GM19035 (cell line): ENCODE data around the gene UNC5C.
A peak's percentile ranks its signal among the peaks of the same experiment; 100 is the strongest.

Source experiments
- ATAC-seq: cut with Tn5 transposase; IDR thresholded peaks from one replicate; pipeline ENCODE4 v1.9.1; 2021; ENCODE audit not compliant: unreplicated experiment

The UNC5C gene

DNA sequence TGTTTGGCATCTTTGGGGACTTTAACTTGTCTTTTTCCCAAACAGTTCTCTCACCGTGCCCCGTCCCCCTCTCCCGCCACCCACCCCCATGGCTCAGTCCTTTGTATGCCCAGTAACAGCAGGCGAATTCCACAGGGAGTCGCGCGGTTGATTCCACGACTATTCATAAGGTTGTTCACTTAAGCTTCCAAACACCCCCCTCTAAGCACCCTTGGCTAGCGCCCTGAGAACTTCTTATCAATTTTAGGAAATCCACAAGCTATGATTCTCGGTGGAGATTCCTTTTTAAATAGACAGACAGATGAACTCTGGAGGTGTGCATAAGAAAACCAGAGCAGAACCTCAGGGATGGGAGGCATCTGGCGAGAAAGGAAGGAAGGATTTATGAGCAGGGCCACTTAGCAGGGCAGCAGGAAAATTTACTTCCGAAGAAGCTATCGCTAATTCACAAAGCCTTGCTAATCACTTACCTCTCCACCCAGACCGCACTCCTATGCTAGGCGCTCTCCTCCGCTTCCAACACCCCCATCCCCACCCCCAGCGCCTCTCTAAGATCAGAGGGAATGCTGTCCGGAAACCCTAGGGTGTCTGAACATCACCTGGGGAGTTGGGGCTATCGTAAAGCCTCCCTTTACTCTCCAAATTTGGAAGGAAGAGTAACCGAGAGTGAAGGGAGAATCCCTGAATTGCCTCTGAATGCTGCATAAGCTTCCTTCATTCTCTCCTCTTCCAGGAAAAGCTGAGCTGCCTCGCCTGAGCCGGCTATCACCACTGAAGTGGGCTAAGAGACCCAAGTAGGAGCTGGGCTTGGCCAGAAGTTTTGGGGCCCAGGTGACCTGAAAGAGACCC, 1.7 kb downstream of the UNC5C start:
- no peak for ATAC-seq

DNA sequence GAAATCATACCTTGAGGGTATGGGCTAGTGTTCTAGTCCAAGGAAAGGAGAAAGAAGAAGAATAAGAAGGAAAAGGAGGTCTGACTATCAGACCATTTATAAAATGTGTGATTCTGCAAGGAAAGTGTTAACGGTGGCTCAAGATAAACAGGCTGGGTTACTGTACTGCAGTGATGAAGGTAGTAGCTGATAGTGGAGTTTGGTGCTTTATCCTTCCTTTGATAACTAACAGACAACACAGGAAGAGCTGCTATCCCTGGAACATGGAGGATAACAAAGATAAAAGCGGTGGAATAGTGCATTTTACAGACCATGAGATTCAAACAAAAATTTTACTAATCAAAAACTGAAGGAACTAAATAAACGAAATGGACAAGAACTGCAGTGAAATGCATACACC, 2.6 kb downstream of the UNC5C start:
- no peak for ATAC-seq

DNA sequence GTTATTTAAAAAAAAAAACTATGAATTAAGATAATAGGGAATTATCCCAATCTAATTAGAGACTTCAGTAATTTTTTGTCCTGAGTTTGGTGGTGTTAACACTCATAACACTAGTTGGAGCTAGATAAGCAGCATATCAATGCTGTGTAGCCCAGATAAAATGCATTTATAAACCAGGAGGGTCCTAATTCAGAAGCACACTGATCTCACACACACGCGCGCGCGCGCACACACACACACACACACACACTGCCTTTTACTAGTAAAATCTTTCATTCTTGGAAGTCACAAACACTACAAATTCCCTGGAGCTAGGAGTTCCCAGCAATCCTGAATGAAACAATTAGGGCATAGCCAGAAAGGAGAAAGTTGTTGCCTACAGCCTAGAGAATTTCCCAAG, 3.2 kb downstream of the UNC5C start:
- no peak for ATAC-seq

DNA sequence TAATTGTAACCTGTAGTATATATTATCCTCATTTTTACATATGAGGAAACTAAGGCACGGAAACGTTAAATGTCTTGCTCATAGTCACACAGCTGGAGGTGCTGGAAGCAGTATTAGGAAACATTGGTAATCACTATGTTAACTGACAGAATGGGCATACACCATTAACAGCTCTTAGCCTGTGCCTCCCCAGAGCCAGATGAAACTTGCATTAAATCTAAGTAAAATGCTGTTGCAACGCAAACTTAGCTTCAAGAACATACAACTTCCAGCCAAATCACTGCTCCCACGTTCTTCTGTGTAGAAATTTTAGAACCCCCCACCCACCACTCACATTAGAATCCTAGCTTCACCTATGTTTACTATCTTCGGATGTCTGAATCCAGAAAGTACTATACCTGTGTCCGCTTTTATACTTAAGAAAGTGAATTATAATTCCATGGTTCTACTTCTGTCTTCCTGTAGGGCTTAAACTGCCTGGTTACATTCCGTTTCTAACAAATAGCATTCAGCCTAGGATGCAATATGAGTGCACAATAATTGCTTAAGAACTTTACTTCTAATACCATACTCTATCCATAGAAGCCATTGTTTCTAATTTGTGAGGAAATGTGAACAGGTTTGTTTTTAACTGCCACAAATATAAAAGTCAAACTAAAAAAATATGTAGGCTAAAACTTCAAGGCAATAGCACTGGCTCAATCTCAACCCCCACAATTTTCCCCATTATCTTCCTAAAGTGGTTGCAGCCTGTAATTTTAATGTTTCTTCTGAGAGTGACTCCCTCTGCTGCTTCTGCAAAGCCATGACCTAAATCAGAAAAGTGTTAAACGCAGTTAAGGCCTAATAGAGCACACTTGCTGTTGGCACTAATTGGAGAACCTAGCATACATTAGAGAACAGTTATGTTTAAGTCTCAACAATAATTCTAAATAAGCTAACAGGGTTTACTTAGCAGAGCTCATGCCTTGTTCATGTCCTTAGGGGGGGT, 4.4 kb downstream of the UNC5C start:
- ATAC-seq = no peak

DNA sequence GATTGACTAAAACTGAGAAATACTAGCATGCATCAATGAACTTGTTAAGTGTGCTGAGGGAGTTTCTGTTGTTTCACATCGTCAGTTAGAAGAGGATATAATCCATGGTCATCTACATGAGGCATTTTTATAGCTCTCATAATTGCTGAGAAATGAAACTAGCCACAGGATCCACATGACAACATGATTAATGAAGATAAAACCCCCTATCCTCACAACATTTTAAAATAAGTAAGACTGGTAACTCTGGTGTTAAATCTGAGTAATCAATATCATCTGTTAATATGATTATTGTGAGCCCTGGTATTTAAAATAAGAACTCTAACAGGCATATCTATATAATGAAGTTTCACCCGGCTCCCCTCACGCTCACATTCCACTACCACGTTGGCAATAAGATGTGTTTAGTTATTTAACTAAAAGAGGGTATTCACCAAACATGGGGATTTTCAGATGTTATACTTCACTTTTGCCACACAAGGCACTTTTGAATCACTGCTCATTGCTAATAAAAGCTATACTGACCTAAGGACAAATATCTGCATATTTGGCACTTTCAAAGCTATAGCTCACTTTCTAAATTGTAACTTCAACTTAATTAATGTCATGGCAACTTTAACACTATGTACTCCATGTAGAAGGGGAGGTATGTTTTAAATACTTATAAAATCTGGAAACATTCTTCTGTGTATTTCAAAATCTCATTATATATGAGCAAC, 6.7 kb downstream of the UNC5C start:
- peak; percentile 62 for ATAC-seq

DNA sequence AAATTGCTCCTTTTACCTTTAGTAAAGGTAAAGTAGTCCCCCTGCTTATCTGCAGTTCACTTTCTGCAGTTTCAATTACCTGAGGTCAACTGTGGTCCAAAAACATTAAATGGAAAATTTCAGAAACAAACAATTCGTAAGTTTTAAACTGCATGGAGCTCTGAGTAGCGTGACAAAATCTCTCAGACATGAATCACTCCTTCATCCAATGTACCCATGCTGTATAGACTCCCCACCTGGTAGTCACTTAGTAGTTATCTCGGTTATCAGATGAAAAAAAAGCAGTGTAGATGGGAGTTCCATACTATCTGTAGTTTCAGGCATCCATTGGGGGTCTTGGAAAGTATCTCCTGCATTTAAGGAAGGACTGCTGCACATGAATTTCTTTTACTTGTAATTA, 7.7 kb downstream of the UNC5C start:
- no peak for ATAC-seq

DNA sequence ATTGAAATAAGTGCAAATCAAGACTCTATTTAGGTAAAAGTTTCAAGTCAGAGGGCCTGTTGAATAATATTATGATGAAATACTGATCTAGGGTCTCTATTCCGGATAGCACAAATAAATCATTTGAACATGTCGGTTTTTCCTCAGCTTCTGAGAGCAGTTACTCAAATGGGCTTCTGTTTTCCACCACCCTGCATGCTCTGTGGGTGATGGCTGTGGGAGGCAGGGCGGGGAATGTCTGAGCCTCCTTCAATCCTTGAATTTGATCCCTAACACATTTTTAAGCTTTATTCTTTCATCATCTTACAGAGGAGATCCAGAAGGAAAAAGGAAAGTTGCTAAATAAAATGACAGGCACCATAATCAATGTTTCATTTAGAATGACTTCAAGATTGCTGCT, 8.5 kb downstream of the UNC5C start:
- ATAC-seq = no peak

DNA sequence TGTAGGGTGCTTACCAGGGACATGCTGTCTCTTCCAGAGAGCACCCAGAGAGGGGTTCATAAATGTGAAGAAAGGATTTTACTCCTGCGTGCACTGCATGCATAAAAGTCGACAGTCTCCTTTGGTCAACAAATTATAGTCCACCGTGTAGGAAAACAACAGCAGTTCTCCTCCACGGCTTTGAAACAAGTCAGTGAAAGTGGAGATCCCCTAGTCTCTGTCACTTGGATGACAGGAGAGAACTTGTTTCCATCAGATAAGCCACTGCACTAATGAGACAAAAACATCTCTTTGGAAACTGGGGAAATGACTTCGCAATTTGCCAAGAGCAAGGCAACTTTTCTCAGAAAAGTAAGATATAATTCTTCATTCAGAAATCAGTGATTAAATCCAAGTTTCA, 9.7 kb downstream of the UNC5C start:
- no peak for ATAC-seq

DNA sequence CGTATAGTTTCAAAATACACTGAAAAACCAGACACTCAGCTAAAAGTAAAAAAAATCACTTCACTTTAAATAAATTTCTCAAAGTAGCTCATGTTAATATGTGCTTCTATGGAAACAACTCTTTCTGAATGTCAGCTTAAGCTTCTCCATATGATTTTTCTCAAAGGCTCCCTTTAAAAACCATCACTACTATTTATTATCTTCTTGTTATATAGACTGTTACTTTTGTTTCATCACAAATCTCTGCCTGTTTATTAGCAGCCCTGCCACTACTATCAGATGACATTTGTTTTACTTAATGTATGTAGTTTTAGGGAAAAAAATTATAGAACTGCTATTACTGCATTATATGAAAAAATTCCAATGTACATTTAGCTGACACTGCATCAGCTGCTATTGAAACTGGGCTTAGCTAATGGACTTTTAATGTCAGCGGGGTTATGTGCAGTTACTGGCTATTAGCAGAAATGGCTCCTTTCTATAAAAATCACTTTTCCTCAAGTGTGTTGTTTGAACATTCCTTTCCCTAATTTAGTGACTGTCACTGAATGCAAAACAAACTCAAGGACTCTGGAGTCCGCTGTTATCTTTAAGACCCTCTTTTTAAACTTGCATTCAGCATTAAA, 10.8 kb downstream of the UNC5C start:
- ATAC-seq = no peak

DNA sequence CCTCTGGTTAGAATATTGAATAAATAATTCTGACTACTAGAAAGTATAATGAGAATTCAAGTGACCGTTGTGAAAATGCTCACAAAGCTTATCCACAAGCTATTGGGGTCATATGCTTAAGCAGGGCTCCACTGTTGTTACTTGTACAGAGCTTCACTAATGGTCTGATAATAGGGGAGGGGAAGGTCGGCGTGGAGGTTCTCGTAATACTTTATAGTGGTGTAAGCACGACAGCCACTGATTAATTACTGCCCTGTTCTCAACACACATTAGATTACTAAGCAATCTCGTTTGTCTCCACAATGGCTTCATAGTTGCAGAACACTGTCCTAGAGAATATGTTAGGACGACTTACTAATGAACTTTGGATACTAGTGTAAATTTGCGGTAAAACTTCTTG, 11.6 kb downstream of the UNC5C start:
- no peak for ATAC-seq

DNA sequence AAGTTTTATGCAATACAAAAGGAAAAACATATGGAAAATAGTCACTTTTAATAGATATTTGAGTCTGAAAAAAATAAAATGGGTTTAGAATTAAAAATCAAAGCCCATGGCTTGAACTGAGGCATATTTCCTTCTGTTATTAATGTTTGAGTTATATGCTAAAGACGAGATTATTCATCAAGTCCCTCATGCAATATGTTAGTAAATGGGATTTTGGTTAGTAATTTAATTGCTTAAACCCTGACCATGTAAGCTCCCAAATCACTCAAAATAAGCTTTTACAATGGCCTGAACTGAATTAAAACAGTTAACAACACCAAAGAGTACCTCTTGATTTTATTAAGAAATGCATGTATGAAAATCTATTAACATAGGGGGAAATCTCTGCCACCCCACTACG, 12.1 kb downstream of the UNC5C start:
- ATAC-seq = no peak

DNA sequence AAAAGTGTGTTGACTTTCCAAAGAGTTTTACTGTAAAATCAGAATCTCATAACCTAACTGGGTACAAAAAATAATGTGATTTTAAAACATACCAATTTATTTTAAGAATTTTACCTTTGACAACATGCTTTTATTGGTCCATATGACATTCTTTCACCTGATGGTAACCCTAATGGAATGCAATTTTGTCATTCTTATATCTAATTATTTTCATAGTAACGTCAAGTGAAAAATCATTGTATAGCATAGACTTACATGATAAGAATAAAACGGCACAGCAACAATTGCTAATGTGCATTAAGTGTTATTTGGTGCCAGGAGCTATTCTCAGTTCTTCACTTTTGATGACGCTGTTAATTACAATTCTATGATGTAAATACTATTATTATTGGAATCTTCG, 13.6 kb downstream of the UNC5C start:
- ATAC-seq = no peak

DNA sequence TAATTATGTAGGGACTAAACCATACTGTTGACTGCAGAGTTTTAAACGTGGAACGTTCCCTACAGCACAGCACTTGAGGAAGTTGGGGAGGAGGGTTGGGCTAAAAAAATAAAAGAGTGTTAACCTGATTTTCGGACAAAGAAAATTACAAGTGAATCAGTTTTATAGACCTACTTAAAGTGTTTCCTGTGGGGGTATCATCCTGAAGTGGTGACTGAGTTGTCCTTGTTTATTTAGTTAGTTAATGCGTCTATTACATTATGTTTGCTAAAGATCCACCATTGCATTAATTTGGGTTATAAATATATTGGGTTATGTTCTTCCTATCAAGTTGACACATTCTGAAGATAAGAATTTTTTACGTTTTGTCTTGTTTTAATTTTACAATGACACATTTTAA, 14.7 kb downstream of the UNC5C start:
- ATAC-seq = no peak

DNA sequence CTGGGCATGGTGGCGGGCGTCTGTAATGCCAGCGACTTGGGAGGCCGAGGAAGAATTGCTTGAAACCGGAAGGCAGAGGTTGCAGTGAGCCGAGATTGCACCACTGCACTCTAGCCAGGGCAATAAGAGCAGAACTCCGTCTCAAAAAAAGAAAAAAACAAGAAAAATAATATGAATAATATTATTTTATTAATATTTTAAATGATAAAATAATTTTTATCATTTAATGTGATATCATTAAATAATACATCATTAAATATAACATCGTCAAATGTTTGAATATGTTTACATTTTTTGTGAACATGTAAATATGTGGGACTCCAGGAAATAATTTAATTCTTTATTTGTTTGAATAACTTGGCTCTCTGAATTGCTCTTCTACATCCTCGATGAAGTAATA, 15.5 kb downstream of the UNC5C start:
- ATAC-seq = no peak

DNA sequence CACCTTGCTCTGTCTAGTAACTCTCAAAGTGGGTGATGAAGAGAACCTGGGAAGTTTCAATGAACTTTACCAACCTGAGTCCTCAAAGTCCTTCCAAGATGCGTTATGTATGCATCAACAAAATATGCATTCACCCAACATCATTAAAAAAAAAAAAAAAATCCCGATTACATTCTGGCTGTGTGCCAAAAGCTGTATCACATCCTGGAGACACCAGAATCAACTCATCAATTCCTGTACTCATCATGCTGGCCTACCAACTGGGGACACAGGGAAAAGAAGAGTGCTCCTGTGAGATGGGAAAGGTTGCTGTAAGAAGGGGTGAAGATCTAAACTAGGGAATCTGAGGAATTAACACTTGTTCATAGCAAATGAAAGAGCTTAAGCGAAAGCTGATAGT, 16.5 kb downstream of the UNC5C start:
- ATAC-seq = no peak

DNA sequence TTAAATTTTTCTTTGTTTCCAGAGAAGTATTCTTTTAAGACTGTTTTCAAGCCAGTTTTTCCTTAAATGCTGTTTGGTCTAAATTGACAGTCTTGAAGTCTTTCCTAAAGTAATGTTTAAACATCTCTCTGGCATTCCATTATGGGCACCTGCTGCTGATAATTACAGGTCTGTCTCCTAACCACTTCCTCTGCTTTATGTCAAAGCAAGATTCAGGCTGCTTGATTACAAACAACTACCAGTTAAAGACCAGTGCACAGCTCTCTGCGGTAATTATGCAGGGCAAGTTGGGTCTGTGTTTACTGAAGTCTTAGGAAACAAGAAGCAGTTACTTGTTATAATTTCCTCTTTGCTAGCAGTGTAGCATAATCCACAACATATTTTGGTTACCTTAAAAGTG, 17.6 kb downstream of the UNC5C start:
- ATAC-seq = no peak

DNA sequence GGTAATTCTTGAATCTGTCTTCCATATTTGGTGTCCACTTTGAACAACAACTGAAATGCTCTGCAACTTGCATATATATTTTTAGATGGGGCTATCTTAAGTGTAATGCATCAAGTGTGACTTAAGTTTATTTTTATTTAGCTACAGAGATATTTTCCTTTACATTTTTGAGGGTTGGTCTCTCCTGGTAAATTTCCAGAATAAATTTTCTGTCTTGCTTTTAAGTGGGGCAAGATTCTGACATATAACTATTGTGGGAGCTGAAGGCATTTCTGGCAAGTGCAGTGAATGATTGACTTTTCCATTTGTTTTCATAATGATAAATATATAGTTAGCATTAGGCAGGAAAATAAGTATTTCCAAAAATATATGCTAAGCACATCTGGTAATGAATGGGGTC, 18.8 kb downstream of the UNC5C start:
- no peak for ATAC-seq

DNA sequence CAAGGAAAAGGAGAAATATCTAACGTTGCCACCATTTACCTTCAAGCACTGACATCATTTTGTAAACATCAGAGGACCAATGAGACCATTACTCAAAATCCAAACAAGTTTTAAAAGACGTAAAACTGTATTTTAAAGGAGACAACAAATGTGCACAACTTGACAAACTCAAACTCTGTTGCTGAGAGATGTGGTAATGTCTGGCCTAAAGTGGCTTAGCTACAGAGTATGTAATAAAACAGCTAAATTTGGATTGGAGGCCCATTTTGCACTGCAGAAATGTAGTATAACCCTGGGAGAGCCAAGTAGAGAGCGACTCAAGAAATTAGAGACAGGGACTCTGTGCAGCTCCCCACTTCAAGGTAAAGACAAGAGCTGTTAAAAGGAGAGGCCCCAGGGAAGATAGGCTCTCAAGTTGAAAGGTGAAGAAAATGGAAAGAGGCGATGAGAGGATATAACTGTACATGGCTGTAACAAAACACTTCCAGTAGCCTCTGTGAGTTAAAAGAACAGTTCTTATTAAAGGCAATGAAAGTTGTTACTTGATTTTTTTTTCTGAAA, 20.3 kb downstream of the UNC5C start:
- no peak for ATAC-seq

DNA sequence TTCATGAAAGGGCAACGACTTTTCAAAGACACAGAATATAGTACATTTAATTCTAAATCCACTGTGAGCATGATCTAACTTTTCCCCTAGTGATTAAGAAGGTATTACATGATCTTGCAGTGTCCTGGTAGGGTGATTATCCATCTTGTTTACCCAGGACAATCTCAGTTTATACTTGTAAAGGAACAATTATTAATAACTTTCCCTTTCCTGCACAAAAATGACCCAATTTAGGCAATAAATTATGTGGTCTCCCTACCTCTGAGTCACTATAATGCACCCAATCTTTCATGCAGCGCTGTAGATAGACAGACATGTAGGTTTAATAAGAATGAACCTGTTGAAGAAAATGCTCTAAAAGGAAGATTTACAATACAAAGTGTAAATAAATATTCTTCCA, 22.7 kb downstream of the UNC5C start:
- ATAC-seq = no peak

DNA sequence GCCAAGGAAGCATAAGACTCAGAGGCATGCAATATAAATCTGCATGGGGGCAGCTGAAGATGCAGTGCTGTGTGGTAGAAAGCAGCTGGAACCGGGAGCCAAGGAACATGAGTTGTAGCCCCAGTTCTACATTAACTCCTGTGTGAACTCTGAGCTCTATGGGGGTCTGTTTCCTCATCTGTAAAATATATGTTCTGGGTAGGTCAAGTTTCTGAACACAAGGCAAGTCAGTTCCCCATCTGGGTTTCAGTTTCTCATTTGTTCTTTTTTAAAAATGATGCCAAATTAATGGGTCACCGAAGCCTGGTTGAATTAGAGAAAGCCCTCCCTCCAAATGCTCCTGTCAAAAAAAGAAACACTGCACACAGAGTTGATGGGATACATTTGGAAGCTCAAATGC, 24.0 kb downstream of the UNC5C start:
- no peak for ATAC-seq

DNA sequence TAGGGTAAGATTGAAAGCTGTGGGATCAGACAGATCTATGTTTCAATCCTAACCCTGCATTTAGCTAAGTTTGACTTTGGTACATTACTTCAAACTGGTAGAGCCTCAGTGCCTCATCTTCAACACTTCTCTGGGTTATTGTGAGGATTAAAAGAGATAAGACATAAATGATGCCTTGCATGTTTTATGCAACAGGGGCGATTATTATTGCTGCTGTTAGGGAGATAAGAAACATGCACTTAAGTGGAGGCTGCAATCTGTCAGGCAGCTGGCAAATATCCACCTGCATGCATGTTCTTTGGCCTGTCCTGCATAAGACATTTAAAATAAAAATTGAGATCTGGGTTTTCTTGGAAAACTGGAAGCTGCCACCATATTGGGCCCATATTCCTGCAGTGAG, 24.6 kb downstream of the UNC5C start:
- no peak for ATAC-seq
